GM23338 (cell line): Measurements from ENCODE around the gene BCKDHA. TPM values are rescaled to one million over a fixed set of nuclear protein-coding genes. Genes with fewer than 3 reads are reported as not detected.

ENCODE experiments used
- ATAC-seq: fragments of 200-7000 bp; cut with Tn5 transposase; 3 replicates; pipeline ENCODE4 v1.9.1; 2020
- DNase-seq: peaks from one replicate; pipeline ENCODE4 v3.0.0-alpha.2; 2015; ENCODE audit warnings: low spot score
- H2AFZ ChIP-seq: fragments of 200-600 bp; sonication (generic); 2 replicates; pipeline ENCODE4 v1.8.0; 2016; ENCODE audit warnings: antibody characterized with exemption, mild to moderate bottlenecking, moderate library complexity
- H3F3A ChIP-seq: fragments of 200-600 bp; sonication (generic); replicated peaks from 2 replicates; pipeline ENCODE4 v1.8.0; 2017; ENCODE audit warnings: antibody characterized with exemption, mixed run types, low read depth
- H3K27ac ChIP-seq: fragments of 200-600 bp; sonication (generic); 2 replicates; pipeline ENCODE4 v1.6.1; 2016; ENCODE audit warnings: low read depth
- H3K27me3 ChIP-seq: fragments of 200-600 bp; sonication (generic); 2 replicates; pipeline ENCODE4 v1.8.0; 2016; ENCODE audit warnings: mild to moderate bottlenecking, mixed run types, moderate library complexity; ENCODE audit not compliant: insufficient read depth
- H3K36me3 ChIP-seq: fragments of 200-600 bp; sonication (generic); 2 replicates; pipeline ENCODE4 v1.8.0; 2016; ENCODE audit warnings: mild to moderate bottlenecking; ENCODE audit not compliant: insufficient read depth
- H3K4me1 ChIP-seq: fragments of 200-600 bp; sonication (generic); 2 replicates; pipeline ENCODE4 v1.8.0; 2016; ENCODE audit warnings: mild to moderate bottlenecking, moderate library complexity; ENCODE audit not compliant: insufficient read depth
- H3K4me2 ChIP-seq: fragments of 200-600 bp; sonication (generic); 2 replicates; pipeline ENCODE4 v1.7.1; 2017; ENCODE audit warnings: mixed run types
- H3K4me3 ChIP-seq: fragments of 200-600 bp; sonication (generic); 2 replicates; pipeline ENCODE4 v1.6.1; 2016; ENCODE audit warnings: mixed run types
- H3K79me2 ChIP-seq: fragments of 200-600 bp; sonication (generic); replicated peaks from 2 replicates; pipeline ENCODE4 v1.8.0; 2017; ENCODE audit warnings: mild to moderate bottlenecking; ENCODE audit not compliant: insufficient read depth
- H3K9me2 ChIP-seq: fragments of 200-600 bp; sonication (generic); 2 replicates; pipeline ENCODE4 v1.8.0; 2017; ENCODE audit not compliant: insufficient read depth
- H4K20me1 ChIP-seq: fragments of 200-600 bp; sonication (generic); replicated peaks from 2 replicates; pipeline ENCODE4 v1.8.0; 2017; ENCODE audit warnings: mild to moderate bottlenecking; ENCODE audit not compliant: insufficient read depth
- H3K27ac Mint-ChIP-seq: 2 replicates; pipeline ENCODE4 v1.8.0; 2020; ENCODE audit warnings: inconsistent platforms, mild to moderate bottlenecking, moderate library complexity, mixed read lengths
- H3K27me3 Mint-ChIP-seq: 3 replicates; pipeline ENCODE4 v1.8.0; 2022; ENCODE audit warnings: low read depth, mild to moderate bottlenecking, moderate library complexity, mixed read lengths, inconsistent platforms; ENCODE audit not compliant: insufficient read depth, poor library complexity
- H3K36me3 Mint-ChIP-seq: 3 replicates; pipeline ENCODE4 v1.8.0; 2021; ENCODE audit warnings: low read depth, mild to moderate bottlenecking, inconsistent platforms, moderate library complexity, mixed read lengths
- H3K4me1 Mint-ChIP-seq: 3 replicates; pipeline ENCODE4 v1.8.0; 2020; ENCODE audit warnings: mild to moderate bottlenecking, inconsistent platforms, mixed read lengths
- H3K4me3 Mint-ChIP-seq: 3 replicates; pipeline ENCODE4 v1.8.0; 2021; ENCODE audit warnings: moderate library complexity, mild to moderate bottlenecking, inconsistent platforms, mixed read lengths
- H3K9me3 Mint-ChIP-seq: 3 replicates; pipeline ENCODE4 v1.8.0; 2020; ENCODE audit warnings: moderate library complexity, mild to moderate bottlenecking, inconsistent platforms, mixed read lengths
- CREB1 ChIP-seq: fragments of 250-450 bp; sonication (Bioruptor Pico); IDR thresholded peaks from 2 replicates; pipeline ENCODE4 v1.5.0; 2020; ENCODE audit warnings: low read depth, mild to moderate bottlenecking, moderate library complexity
- EZH2 ChIP-seq: fragments of 200-600 bp; sonication (generic); IDR thresholded peaks from one replicate; pipeline ENCODE4 v1.8.0; 2017; ENCODE audit warnings: antibody characterized with exemption, mild to moderate bottlenecking, low read depth; ENCODE audit not compliant: unreplicated experiment
- EZH2phosphoT487 ChIP-seq: fragments of 200-600 bp; sonication (generic); IDR thresholded peaks from one replicate; pipeline ENCODE4 v1.8.1; 2018; ENCODE audit warnings: antibody characterized with exemption; ENCODE audit not compliant: unreplicated experiment
- JUNB ChIP-seq: IDR thresholded peaks from one replicate; pipeline ENCODE4 v1.6.1; 2016; ENCODE audit warnings: antibody characterized with exemption; ENCODE audit not compliant: unreplicated experiment
- NANOG ChIP-seq: IDR thresholded peaks from 2 replicates; pipeline ENCODE4 v1.6.1; 2016; ENCODE audit warnings: antibody characterized with exemption, borderline replicate concordance
- POLR2AphosphoS5 ChIP-seq: IDR thresholded peaks from 2 replicates; pipeline ENCODE4 v1.6.1; 2016; ENCODE audit warnings: antibody characterized with exemption, low read depth
- STAT1 ChIP-seq: IDR thresholded peaks from one replicate; pipeline ENCODE4 v1.6.1; 2016; ENCODE audit warnings: antibody characterized with exemption; ENCODE audit not compliant: unreplicated experiment
- ZNF114 ChIP-seq: fragments of 250-450 bp; sonication (Bioruptor Pico); IDR thresholded peaks from 2 replicates; pipeline ENCODE4 v1.5.0; 2020; ENCODE audit warnings: mild to moderate bottlenecking, moderate library complexity
- ZNF331 ChIP-seq: fragments of 250-450 bp; sonication (Bioruptor Pico); IDR thresholded peaks from 2 replicates; pipeline ENCODE4 v1.5.0; 2020; ENCODE audit warnings: low read depth, mild to moderate bottlenecking, moderate library complexity
- polyA plus RNA-seq: library from polyadenylated mRNA; unstranded; fragments of >200 nt; fragmentation: Nextera tagmentation; extraction: Ambion mirVana; gene quantifications from 2 replicates; pipeline ENCODE4 v1.2.1, GENCODE V29; 2016
- total RNA-seq: library from RNA; depleted of rRNA; stranded (reverse); fragments of >200 nt; shearing (Covaris generic); gene quantifications from 2 replicates; pipeline ENCODE4 v1.2.3, GENCODE V29; 2014
- TF ChIP-seq, protein P1 (sequence below): fragments of 250-450 bp; sonication (Bioruptor Pico); IDR thresholded peaks from 2 replicates; pipeline ENCODE4 v1.5.0; 2020; ENCODE audit warnings: mild to moderate bottlenecking, moderate library complexity
- TF ChIP-seq, protein P2 (sequence below), 2 experiments: fragments of 200-600 bp in 1 of 2; sonication (generic) in 1 of 2; conservative IDR thresholded peaks; 2 replicates each; pipeline versions ENCODE4 v1.5.1 to v1.6.1; 2016 to 2017; ENCODE audit warnings: antibody characterized with exemption in 2 of 2, low read depth in 2 of 2, mild to moderate bottlenecking in 2 of 2, moderate library complexity in 1 of 2
- TF ChIP-seq, protein P3 (sequence below): IDR thresholded peaks from 2 replicates; pipeline ENCODE4 v1.6.1; 2016; ENCODE audit warnings: antibody characterized with exemption
- TF ChIP-seq, protein P4 (sequence below): IDR thresholded peaks from one replicate; pipeline ENCODE4 v1.6.1; 2018; ENCODE audit warnings: antibody characterized with exemption; ENCODE audit not compliant: unreplicated experiment

The BCKDHA gene
- total and polyA plus RNA-seq, 2 experiments from 2014 or later, result 15.0 to 42.4 TPM

DNA sequence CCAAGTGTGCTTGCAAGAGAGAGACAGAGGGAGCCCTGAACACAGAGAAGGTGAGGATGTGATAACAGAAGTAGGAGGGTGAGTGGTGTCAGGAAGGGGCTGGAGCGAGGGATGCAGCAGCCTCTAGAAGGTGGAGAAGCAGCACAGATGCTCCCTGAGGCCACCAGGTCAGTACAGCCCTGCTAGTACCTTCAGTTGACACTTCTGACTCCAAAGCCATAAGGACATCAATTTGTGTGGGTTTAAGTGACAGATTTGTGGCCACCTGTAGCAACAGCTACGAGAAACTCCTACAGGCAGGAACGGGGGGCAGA, 52.2 kb downstream of the BCKDHA start:
- Mint-ChIP-seq H3K4me1 (peaks cover 6% of the 10 kb centered on the region; the same call in 1 of the 3 replicates), H3K27ac (no peak overlapping the region), H3K27me3 (peaks cover 19% of the 10 kb centered on the region), H3K36me3 (no peaks in the 10 kb centered on the region), H3K4me3 (no peak overlapping the region), H3K9me3 (no peaks in the 10 kb centered on the region)
- Histone ChIP-seq H3K4me2 (no peak overlapping the region; the same call in 1 of the 2 replicates), H3K9me2 (no peaks in the 10 kb centered on the region), H3K27ac (no peak overlapping the region), H3K36me3 (no peaks in the 10 kb centered on the region), H3K4me3 (no peak overlapping the region), H3F3A (no peaks in the 10 kb centered on the region), H3K27me3 (peaks cover 17% of the 10 kb centered on the region; the same call in 1 of the 2 replicates), H3K4me1 (peaks cover 3% of the 10 kb centered on the region; the same call in 1 of the 2 replicates), H2AFZ (no peak overlapping the region; the same call in 1 of the 2 replicates), H3K79me2 (no peaks in the 10 kb centered on the region), H4K20me1 (no peaks in the 10 kb centered on the region)
- DNase-seq (no peak), ATAC-seq (no peak; the same call in 2 of the 3 replicates)
- TF ChIP-seq, protein P1, sequence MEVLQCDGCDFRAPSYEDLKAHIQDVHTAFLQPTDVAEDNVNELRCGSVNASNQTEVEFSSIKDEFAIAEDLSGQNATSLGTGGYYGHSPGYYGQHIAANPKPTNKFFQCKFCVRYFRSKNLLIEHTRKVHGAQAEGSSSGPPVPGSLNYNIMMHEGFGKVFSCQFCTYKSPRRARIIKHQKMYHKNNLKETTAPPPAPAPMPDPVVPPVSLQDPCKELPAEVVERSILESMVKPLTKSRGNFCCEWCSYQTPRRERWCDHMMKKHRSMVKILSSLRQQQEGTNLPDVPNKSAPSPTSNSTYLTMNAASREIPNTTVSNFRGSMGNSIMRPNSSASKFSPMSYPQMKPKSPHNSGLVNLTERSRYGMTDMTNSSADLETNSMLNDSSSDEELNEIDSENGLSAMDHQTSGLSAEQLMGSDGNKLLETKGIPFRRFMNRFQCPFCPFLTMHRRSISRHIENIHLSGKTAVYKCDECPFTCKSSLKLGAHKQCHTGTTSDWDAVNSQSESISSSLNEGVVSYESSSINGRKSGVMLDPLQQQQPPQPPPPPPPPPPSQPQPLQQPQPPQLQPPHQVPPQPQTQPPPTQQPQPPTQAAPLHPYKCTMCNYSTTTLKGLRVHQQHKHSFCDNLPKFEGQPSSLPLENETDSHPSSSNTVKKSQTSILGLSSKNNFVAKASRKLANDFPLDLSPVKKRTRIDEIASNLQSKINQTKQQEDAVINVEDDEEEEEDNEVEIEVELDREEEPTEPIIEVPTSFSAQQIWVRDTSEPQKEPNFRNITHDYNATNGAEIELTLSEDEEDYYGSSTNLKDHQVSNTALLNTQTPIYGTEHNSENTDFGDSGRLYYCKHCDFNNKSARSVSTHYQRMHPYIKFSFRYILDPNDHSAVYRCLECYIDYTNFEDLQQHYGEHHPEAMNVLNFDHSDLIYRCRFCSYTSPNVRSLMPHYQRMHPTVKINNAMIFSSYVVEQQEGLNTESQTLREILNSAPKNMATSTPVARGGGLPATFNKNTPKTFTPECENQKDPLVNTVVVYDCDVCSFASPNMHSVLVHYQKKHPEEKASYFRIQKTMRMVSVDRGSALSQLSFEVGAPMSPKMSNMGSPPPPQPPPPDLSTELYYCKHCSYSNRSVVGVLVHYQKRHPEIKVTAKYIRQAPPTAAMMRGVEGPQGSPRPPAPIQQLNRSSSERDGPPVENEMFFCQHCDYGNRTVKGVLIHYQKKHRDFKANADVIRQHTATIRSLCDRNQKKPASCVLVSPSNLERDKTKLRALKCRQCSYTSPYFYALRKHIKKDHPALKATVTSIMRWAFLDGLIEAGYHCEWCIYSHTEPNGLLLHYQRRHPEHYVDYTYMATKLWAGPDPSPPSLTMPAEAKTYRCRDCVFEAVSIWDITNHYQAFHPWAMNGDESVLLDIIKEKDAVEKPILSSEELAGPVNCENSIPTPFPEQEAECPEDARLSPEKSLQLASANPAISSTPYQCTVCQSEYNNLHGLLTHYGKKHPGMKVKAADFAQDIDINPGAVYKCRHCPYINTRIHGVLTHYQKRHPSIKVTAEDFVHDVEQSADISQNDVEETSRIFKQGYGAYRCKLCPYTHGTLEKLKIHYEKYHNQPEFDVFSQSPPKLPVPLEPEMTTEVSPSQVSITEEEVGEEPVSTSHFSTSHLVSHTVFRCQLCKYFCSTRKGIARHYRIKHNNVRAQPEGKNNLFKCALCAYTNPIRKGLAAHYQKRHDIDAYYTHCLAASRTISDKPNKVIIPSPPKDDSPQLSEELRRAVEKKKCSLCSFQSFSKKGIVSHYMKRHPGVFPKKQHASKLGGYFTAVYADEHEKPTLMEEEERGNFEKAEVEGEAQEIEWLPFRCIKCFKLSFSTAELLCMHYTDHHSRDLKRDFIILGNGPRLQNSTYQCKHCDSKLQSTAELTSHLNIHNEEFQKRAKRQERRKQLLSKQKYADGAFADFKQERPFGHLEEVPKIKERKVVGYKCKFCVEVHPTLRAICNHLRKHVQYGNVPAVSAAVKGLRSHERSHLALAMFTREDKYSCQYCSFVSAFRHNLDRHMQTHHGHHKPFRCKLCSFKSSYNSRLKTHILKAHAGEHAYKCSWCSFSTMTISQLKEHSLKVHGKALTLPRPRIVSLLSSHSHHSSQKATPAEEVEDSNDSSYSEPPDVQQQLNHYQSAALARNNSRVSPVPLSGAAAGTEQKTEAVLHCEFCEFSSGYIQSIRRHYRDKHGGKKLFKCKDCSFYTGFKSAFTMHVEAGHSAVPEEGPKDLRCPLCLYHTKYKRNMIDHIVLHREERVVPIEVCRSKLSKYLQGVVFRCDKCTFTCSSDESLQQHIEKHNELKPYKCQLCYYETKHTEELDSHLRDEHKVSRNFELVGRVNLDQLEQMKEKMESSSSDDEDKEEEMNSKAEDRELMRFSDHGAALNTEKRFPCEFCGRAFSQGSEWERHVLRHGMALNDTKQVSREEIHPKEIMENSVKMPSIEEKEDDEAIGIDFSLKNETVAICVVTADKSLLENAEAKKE, result no peak
- TF ChIP-seq, protein P2, sequence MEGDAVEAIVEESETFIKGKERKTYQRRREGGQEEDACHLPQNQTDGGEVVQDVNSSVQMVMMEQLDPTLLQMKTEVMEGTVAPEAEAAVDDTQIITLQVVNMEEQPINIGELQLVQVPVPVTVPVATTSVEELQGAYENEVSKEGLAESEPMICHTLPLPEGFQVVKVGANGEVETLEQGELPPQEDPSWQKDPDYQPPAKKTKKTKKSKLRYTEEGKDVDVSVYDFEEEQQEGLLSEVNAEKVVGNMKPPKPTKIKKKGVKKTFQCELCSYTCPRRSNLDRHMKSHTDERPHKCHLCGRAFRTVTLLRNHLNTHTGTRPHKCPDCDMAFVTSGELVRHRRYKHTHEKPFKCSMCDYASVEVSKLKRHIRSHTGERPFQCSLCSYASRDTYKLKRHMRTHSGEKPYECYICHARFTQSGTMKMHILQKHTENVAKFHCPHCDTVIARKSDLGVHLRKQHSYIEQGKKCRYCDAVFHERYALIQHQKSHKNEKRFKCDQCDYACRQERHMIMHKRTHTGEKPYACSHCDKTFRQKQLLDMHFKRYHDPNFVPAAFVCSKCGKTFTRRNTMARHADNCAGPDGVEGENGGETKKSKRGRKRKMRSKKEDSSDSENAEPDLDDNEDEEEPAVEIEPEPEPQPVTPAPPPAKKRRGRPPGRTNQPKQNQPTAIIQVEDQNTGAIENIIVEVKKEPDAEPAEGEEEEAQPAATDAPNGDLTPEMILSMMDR (conservative IDR thresholded peaks at IDR 0.05; ENCODE audit: low read depth in 2 of 2), result no peak
- TF ChIP-seq STAT1 (no peak), JUNB (no peak), ZNF114 (CRISPR knock-in tag) (no peak), EZH2phosphoT487 (no peak), POLR2AphosphoS5 (no peak), NANOG (no peak), EZH2 (no peak), ZNF331 (CRISPR knock-in tag) (no peak), CREB1 (CRISPR knock-in tag) (no peak)
- TF ChIP-seq, protein P3, sequence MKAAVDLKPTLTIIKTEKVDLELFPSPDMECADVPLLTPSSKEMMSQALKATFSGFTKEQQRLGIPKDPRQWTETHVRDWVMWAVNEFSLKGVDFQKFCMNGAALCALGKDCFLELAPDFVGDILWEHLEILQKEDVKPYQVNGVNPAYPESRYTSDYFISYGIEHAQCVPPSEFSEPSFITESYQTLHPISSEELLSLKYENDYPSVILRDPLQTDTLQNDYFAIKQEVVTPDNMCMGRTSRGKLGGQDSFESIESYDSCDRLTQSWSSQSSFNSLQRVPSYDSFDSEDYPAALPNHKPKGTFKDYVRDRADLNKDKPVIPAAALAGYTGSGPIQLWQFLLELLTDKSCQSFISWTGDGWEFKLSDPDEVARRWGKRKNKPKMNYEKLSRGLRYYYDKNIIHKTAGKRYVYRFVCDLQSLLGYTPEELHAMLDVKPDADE, result no peak
- TF ChIP-seq, protein P4, sequence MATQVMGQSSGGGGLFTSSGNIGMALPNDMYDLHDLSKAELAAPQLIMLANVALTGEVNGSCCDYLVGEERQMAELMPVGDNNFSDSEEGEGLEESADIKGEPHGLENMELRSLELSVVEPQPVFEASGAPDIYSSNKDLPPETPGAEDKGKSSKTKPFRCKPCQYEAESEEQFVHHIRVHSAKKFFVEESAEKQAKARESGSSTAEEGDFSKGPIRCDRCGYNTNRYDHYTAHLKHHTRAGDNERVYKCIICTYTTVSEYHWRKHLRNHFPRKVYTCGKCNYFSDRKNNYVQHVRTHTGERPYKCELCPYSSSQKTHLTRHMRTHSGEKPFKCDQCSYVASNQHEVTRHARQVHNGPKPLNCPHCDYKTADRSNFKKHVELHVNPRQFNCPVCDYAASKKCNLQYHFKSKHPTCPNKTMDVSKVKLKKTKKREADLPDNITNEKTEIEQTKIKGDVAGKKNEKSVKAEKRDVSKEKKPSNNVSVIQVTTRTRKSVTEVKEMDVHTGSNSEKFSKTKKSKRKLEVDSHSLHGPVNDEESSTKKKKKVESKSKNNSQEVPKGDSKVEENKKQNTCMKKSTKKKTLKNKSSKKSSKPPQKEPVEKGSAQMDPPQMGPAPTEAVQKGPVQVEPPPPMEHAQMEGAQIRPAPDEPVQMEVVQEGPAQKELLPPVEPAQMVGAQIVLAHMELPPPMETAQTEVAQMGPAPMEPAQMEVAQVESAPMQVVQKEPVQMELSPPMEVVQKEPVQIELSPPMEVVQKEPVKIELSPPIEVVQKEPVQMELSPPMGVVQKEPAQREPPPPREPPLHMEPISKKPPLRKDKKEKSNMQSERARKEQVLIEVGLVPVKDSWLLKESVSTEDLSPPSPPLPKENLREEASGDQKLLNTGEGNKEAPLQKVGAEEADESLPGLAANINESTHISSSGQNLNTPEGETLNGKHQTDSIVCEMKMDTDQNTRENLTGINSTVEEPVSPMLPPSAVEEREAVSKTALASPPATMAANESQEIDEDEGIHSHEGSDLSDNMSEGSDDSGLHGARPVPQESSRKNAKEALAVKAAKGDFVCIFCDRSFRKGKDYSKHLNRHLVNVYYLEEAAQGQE, result no peak
